ENCODE measurements around the gene GPC6.

The GPC6 gene

GRCh38 chr13:94140511-94140910, 913.9 kb downstream of the GPC6 start:
- FAIRE-seq (no peak), DNase-seq (ENCODE audit: low spot score) (no peak)

- DNase-seq (ENCODE audit: low spot score) (no peak), FAIRE-seq (no peak)
These were observed 917.2 kb downstream of the GPC6 start for GRCh38 chr13:94143624-94144350.

- FAIRE-seq = no peak
These were observed 919.4 kb downstream of the GPC6 start for GRCh38 chr13:94145966-94146365.

GRCh38 chr13:94153586-94153985, 927.0 kb downstream of the GPC6 start:
- DNase-seq (ENCODE audit: low spot score) (no peak), FAIRE-seq (no peak)

More at GRCh38 chr13:94145966-94146365, 919.4 kb downstream of the GPC6 start:
- DNase-seq (ENCODE audit: low spot score) = no peak

DNA sequence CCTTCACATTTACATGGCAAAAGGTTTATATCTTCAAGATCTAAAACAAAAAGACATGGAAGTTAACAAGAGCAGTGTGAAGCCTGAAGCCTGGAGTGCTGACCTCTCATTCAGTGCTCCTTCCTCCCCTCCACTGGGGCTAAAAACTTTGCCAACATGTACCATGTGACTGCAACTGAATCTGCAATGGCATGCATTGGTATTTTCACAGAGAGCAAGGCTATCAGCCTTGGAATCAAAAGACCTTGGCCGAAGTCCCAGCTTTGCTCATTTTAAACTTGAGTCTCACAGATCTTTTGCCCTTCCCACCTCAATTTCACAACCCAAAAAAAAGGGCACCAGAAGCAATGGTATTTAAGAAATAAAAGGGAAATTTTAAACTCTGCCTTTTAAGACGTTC, 927.8 kb downstream of the GPC6 start:
- FAIRE-seq (no peak), DNase-seq (ENCODE audit: low spot score) (no peak)

- FAIRE-seq (no peak), DNase-seq (ENCODE audit: low spot score) (no peak)
These were observed 931.2 kb downstream of the GPC6 start for GRCh38 chr13:94157705-94158218.

DNA sequence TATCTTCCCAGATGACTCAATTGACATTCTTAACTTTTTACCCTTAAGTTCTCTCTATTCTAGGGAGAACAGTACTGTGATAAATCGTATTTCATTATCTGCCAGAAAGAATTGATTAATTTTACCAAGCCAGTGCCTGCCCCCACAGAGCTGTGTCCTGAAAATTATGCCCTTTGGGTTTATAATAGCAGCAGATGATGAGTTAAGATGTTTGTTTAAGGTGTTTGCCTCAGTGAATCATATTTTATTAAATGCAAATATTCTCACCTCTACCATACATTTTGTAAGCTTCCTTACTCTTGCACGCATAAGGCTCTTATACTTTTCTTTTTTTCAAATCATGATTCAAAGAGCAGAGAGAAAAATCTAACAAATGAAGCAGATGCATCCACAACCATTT, 934.3 kb downstream of the GPC6 start:
- DNase-seq (ENCODE audit: low spot score) = no peak
- FAIRE-seq = no peak

DNA sequence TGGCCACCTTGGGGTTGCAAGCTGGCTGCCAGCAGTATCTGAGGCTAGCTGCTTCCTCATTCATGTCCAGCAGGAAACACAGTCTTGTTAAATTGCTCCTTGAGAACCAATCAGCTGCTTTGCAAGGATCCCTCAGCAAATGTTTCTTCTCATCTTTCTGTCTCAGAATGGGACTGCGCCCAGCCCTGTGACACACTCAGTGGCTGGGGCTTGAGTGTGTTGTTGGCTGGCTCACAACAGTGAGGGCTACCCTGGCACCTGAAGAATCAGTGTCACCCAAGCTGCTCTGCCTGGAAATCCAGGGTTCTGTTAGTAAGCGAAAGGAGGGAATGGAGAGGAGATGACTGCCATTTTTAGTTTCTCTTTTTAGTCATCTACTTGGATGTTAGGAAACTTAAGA, 935.7 kb downstream of the GPC6 start:
- no peak for FAIRE-seq
- no peak for DNase-seq (ENCODE audit: low spot score)

DNA sequence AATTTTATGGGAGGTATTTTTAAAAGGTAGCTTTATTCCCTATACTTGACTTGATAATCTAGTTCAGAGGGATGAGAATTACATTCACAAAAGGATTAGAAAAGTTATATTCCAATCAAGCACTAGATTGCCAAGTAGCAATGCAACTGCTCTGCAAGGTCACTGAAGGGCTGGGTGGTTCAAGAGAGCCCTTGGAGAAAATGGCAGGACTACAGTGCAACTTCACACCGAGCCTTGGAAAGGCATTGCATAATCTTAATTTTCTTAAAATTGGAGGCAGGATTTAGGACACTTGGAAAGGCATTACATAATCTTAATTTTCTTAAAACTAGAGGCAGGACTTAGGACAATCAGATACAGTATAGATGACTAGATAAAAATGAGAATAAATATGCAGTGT, 936.9 kb downstream of the GPC6 start:
- no peak for DNase-seq (ENCODE audit: low spot score)
- no peak for FAIRE-seq

DNA sequence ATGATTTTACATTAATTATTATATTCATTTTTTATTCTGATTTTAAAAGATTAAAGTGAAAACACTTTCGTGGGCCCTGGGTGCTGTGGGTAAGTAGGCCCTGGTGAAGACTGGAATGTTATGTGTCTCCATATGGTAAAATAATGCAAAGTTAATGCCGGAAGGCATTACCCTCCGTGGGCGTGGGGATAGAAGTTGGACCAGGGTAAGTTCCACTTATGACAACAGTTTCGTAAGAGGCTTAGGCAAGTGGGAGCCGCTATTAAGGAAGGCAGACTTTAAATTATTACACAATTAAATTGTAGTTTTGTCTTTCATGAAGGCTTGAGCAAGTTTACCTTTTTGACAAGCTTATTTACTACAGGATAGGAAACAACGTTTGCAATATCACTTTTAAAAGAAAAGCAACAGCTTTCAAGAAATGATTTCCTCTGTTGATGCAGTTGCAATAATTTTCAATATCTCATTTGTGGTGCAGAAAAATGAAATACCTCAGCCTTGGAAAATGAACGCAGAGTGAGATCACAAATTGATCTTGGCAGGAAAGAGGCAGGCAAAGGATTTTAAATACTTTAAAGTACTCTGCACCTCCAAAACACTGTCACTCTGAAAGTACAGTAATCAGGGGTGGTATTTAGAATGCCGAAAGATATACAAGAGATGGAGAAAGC, 942.3 kb downstream of the GPC6 start:
- no peak for FAIRE-seq
- DNase-seq (ENCODE audit: low spot score) = no peak

DNA sequence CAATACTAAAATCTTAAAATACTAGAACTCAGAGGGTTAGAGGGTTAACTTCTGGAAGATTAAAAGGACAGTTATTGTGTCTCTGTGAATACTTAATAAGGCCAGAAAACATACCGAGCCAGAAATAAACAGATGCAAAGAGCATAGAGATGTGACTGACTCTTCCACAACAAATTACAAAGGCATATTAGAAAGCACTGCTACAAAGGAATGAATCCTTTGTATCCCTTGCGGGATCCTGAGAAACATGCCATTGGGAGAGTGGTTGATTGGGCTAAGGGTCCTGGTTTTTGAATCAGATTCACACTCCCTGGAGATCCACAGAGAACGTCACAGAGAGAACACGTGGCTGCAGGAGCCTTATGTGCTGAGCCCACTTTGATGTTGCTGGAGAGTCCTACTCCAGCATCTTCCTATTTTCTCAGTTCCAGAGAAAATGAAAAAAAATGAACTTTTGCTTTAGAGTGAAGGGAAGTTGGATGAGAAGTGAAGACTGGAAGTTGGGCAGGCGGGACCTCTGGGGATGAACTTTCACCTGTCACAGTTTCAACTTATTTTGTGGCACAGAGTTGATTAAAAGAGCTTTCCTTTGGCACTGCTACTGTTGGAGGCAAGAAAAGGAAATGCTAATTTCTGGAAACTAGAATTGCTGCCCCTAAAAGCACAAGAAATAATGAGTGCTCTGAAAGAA, 943.0 kb downstream of the GPC6 start:
- FAIRE-seq (no peak), DNase-seq (ENCODE audit: low spot score) (no peak)

DNA sequence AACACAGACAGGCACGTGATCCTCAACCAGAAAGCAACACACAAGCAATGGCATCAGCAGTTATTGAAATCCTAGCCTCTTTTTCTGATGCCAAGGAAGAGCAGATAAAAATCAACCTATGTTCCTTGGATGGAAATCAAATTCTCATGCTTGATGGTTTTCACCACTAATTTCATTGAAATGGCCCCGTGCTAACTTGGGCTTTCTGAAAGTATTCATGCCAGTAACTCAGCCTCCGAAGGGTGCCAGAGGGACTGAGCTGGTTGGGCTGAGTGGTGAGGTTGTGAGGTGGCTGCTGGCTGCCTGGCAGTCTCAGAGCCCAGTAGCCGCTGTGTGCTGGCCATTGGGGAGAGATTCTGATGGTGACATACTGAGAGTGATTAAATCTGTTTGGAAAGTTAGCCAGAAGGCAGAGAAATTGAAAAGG, 943.6 kb downstream of the GPC6 start:
- DNase-seq (ENCODE audit: low spot score) (no peak), FAIRE-seq (no peak)

GRCh38 chr13:94172416-94172815, 945.8 kb downstream of the GPC6 start:
- FAIRE-seq = no peak

GRCh38 chr13:94173312-94173854, 946.8 kb downstream of the GPC6 start:
- FAIRE-seq (no peak), DNase-seq (ENCODE audit: low spot score) (peak; percentile 5)

More at GRCh38 chr13:94172416-94172815, 945.8 kb downstream of the GPC6 start:
- no peak for DNase-seq (ENCODE audit: low spot score)

GRCh38 chr13:94174009-94174408, 947.4 kb downstream of the GPC6 start:
- FAIRE-seq = no peak
- DNase-seq (ENCODE audit: low spot score) = no peak

- no peak for DNase-seq (ENCODE audit: low spot score)
- FAIRE-seq = no peak
These were observed 948.5 kb downstream of the GPC6 start for GRCh38 chr13:94175076-94175475.

DNA sequence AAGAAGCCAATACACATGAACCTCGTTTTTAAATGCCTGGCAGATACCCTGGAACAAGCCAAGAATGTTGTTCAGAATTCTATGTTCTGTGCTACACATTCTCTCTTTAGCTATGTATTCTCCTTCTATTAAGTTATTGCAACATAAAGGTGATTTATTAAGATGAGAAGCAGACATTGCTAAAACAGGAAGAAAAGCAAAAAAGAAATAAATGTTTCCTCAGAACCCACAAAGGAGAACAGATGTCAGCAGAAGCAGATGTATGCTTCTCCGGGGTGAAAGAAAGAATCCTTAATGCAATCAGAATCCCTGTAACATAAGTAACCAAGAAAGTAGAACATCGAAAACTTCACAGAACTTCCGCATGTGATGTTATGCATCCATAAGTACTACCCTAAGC, 950.0 kb downstream of the GPC6 start:
- FAIRE-seq = no peak

DNA sequence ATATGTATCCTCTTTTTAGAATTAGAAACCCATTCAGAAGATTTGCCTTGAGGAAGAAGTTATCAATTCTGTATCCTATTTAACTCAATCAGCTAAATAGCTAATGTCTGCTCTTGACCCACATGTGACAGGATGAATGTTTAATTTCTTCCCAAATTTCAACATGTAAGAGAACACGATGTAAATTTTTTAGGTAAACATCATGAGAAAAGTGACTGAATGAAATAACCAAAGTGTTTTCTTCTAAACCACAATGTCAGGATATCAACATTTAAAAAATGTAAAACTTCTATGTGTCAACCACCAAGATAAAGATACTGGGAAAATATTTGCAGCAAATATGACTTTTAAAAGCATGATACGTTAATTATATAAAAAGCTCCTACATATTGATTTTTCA, 950.4 kb downstream of the GPC6 start:
- FAIRE-seq = no peak
- DNase-seq (ENCODE audit: low spot score) = no peak

More for the DNA sequence above, 950.0 kb downstream of the GPC6 start:
- no peak for DNase-seq (ENCODE audit: low spot score)

DNA sequence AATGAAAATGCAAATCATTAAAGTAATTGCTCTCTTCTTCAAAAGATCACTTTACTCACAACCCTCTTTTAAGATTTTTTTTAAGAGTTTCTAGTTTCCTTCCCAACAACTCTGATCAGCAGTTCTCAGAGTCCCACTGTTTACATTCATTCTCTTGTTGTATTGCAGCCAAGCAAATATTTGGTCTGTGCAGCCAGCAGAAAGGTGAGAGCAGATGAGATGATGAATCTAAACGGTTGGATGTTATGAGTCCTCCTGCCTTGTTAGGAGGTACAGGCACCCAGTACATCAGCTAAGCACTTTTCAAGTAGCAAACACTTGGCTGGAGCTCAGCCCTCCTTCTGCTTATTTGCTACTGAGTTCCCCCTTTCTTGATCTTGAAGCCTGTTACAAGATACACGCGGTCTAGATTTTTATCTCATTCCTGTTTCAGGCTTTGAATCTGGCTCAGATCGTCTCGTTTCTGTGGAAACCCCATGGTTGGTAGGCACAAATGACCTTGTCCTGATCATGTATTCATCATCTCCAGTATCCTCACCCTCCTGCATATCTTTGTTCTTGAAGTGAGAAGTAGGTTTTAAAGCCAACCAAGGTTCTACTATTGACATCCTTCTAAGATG, 952.1 kb downstream of the GPC6 start:
- no peak for FAIRE-seq
- DNase-seq (ENCODE audit: low spot score) = no peak

DNA sequence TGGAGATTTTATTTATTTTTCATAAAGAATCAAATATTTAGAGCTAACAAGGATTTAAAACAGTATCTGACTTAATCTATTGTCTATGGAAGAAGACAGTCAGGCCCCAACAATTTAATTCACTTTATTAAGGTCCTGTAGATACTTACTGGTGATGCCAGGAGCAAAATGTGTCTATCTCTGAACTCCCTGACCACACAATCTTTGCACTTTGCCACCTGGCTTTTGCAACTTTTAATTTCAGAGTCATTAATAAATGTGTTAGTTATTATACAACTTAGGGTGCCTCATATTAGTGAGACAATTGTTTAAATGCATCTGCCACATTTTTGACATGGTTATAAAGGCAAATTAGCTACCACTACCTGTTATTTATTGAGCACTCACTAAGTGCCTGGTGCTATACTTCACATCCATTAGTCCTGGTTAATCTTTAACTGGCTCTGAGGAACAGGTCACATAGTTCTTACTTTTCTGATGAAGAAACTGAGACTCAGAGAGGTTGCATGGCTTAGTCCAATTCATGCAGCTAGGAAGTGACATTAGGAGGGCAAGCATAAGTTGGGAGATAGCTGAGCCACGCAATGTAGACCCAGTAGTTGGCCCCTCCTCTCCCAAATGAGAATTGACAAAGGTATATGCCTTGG, 955.0 kb downstream of the GPC6 start:
- FAIRE-seq = no peak

GRCh38 chr13:94182185-94182761, 955.7 kb downstream of the GPC6 start:
- no peak for FAIRE-seq
- no peak for DNase-seq (ENCODE audit: low spot score)

More for the DNA sequence above, 955.0 kb downstream of the GPC6 start:
- no peak for DNase-seq (ENCODE audit: low spot score)

Data from RCC 7860 (cell line).